GM12872 (cell line): ENCODE results near the gene RASAL1.

Source experiments
- TF ChIP-seq, protein P1 (sequence below): IDR thresholded peaks from 3 replicates; pipeline ENCODE4 v1.5.1; 2011; ENCODE audit warnings: low read depth, mild to moderate bottlenecking, low read length, moderate library complexity; ENCODE audit not compliant: insufficient read depth

RASAL1 gene

DNA sequence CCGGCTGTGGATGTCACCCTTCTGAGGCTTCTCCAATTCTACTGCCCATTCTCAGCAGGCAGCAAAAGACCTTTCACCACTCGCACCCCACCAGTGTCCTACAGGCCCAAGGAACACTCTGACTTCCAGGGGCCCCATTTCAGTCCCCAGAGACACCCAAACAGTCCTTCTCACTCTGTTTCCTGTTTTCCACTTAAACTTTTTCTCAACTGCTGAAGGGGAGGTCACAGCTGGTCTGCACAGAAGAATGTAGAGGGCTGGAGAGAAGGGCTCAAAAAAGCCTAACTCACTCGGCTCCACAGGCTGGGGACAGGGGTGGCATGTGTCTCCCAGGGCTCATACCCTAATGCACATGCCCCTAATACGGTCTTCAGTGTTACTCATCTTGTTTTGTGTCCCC lies 83.2 kb downstream of the RASAL1 start:
- TF ChIP-seq, protein P1, sequence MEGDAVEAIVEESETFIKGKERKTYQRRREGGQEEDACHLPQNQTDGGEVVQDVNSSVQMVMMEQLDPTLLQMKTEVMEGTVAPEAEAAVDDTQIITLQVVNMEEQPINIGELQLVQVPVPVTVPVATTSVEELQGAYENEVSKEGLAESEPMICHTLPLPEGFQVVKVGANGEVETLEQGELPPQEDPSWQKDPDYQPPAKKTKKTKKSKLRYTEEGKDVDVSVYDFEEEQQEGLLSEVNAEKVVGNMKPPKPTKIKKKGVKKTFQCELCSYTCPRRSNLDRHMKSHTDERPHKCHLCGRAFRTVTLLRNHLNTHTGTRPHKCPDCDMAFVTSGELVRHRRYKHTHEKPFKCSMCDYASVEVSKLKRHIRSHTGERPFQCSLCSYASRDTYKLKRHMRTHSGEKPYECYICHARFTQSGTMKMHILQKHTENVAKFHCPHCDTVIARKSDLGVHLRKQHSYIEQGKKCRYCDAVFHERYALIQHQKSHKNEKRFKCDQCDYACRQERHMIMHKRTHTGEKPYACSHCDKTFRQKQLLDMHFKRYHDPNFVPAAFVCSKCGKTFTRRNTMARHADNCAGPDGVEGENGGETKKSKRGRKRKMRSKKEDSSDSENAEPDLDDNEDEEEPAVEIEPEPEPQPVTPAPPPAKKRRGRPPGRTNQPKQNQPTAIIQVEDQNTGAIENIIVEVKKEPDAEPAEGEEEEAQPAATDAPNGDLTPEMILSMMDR = no peak

DNA sequence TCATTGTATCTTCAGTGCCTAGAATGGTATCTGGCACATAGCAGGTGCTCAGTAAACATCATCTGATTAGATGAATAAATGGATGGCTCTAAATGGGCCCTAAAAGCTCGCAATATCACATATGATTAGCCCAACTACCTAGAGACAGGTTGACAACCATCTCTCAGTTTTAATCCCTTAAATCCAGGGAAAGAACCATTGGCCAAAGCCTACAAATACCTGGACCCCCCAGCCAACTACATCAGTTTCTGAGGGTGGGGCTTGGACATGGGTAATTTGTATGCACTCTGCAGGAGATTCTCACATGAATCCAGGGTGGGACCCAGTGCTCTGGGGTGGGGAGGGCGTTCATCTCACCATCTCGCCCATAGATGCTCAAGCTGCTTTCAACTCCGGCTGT lies 83.8 kb downstream of the RASAL1 start:
- TF ChIP-seq, protein P1 = no peak

DNA sequence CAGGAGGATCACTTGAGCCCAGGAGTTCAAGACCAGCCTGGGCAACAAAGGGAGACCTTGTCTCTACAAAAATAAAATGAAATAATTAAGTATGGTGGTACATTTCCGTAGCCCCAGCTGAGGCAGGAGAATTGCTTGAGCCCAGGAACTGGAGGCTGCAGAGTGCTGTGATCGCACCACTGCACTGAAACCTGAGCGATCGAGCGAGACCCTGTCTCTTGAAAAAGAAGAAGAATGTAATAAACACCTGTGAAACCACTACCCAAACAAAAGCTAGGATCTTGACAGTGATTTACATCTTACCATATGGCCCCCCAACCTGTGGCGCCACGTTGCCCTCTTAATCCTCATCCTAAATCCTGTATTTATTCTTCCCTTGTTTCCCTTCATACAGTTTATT lies 84.8 kb downstream of the RASAL1 start:
- TF ChIP-seq, protein P1 = no peak

DNA sequence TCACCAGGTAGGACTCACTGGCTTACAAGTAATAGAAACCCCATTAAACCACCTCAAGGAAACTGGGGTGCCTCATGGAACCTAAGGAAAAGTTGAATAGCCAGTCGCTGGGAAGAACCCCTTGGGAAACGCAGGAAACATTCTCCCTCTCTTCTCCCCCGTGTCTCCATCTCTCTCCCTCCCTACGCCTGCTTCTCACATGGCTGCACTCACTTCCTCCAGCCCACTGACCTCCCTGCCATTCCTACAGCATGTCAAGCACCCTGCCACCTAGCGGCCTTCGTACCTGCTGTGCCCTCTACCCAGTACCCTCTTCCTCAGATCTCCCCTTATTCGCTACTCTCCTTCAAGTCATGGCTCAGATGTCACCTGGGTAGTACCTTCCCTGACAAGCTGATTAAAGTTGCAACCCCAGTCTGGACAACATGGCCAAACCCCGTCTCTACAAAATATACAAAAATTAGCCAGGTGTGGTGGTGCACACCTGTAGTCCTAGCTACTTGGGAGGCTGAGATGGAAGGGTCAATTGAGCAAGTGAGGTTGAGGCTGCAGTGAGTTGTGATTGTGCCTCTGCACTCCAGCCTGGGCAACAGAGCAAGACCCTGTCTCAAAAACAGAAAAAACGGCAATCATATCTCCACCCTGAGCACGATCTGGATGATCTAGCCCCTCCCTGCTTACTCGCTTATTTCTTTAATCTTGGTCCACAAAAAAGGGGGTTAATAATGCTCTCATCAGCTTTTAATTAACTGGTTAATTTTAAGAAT lies 85.4 kb downstream of the RASAL1 start:
- TF ChIP-seq, protein P1 = peak; percentile 81
